ENCODE data around the gene AACS. TPM values are rescaled to one million over a fixed set of nuclear protein-coding genes. Genes with fewer than 3 reads are reported as not detected.

Gene AACS
- total and polyA plus RNA-seq, 4 donors = 3.4 to 13.6 (median 7.3) TPM

GRCh38 chr12:125121106-125121505 is 55.9 kb downstream of the AACS start:
- Histone ChIP-seq H3K9ac (ENCODE audit: low read depth in 1 of 2, low read length in 2 of 2) (no peak overlapping the region), H3K27me3 (ENCODE audit: control insufficient read depth in 4 of 4, insufficient read depth in 4 of 4, low read length in 3 of 4) (no peaks in the 10 kb centered on the region), H3K9me3 (ENCODE audit: control insufficient read depth in 4 of 4, low read length in 3 of 4) (no peaks in the 10 kb centered on the region), H3K4me3 (ENCODE audit: low read depth in 1 of 3, low read length in 3 of 3) (no peak overlapping the region), H3K27ac (ENCODE audit: low read depth in 1 of 2, low read length in 2 of 2) (no peak overlapping the region), H3K36me3 (ENCODE audit: control insufficient read depth in 4 of 4, insufficient read depth in 3 of 4, low read depth in 1 of 4, low read length in 3 of 4) (peaks cover 0 to 6% (median 0%) of the 10 kb centered on the region in 4 donors), H3K4me1 (ENCODE audit: control insufficient read depth in 4 of 4, insufficient read depth in 4 of 4, low read length in 3 of 4) (no peaks in the 10 kb centered on the region)
- WGBS = 90% methylated on average over 14 of the region's 14 CpGs
- DNase-seq (ENCODE audit: low spot score) = no peak
- TF ChIP-seq REST (IDR thresholded peaks at IDR 0.05) (no peak), TAF1 (conservative IDR thresholded peaks at IDR 0.05) (no peak), YY1 (IDR thresholded peaks at IDR 0.05) (no peak), CTCF (IDR thresholded peaks at IDR 0.05; ENCODE audit: low read depth, low read length, missing input control) (no peak), EGR1 (IDR thresholded peaks at IDR 0.05; ENCODE audit: low read depth in 2 of 2) (no peak), ZBTB33 (IDR thresholded peaks at IDR 0.05) (no peak), FOXA1 (IDR thresholded peaks at IDR 0.05) (no peak), HNF4G (IDR thresholded peaks at IDR 0.05) (no peak), RXRA (IDR thresholded peaks at IDR 0.05) (no peak), NR2F2 (IDR thresholded peaks at IDR 0.05) (no peak)

- DNase-seq (ENCODE audit: low spot score) = no peak
- WGBS = 96% methylated on average over 14 of the region's 14 CpGs
- Histone ChIP-seq H3K9me3 (ENCODE audit: control insufficient read depth in 4 of 4, low read length in 3 of 4) (no peaks in the 10 kb centered on the region), H3K36me3 (ENCODE audit: control insufficient read depth in 4 of 4, insufficient read depth in 3 of 4, low read depth in 1 of 4, low read length in 3 of 4) (peaks cover 0 to 6% (median 0%) of the 10 kb centered on the region in 4 donors), H3K27ac (ENCODE audit: low read depth in 1 of 2, low read length in 2 of 2) (no peak overlapping the region), H3K4me3 (ENCODE audit: low read depth in 1 of 3, low read length in 3 of 3) (no peak overlapping the region), H3K27me3 (ENCODE audit: control insufficient read depth in 4 of 4, insufficient read depth in 4 of 4, low read length in 3 of 4) (no peaks in the 10 kb centered on the region), H3K4me1 (ENCODE audit: control insufficient read depth in 4 of 4, insufficient read depth in 4 of 4, low read length in 3 of 4) (no peaks in the 10 kb centered on the region), H3K9ac (ENCODE audit: low read depth in 1 of 2, low read length in 2 of 2) (no peak overlapping the region)
- TF ChIP-seq RXRA (IDR thresholded peaks at IDR 0.05) (no peak), ATF3 (IDR thresholded peaks at IDR 0.05) (no peak), EGR1 (IDR thresholded peaks at IDR 0.05; ENCODE audit: low read depth in 2 of 2) (no peak), HNF4G (IDR thresholded peaks at IDR 0.05) (no peak), SP1 (IDR thresholded peaks at IDR 0.05) (no peak), REST (IDR thresholded peaks at IDR 0.05) (no peak), HNF4A (conservative IDR thresholded peaks at IDR 0.05) (no peak), NR2F2 (IDR thresholded peaks at IDR 0.05) (no peak), MAX (IDR thresholded peaks at IDR 0.05) (no peak), FOXA1 (IDR thresholded peaks at IDR 0.05) (no peak), TAF1 (conservative IDR thresholded peaks at IDR 0.05) (no peak)
Measured at GRCh38 chr12:125122668-125123067, 57.4 kb downstream of the AACS start.
